Adrenal gland (tissue), 12 donors: ENCODE results near the gene EXT2. TPM values are rescaled to one million over a fixed set of nuclear protein-coding genes. Genes with fewer than 3 reads are reported as not detected.

ENCODE experiments used
- DNase-seq, 7 donors: peaks; one replicate each; pipeline ENCODE4 v3.0.0-alpha.2; 2019 to 2020
- H3K27ac ChIP-seq, 5 donors: fragments of 200-600 bp; sonication (generic) in 4 of 5; 1 replicate in 3 of 5; 2 replicates in 2 of 5; pipeline versions ENCODE4 v1.5.1 to v1.8.0; 2016 to 2020; ENCODE audit warnings: mild to moderate bottlenecking in 1 of 5
- H3K27me3 ChIP-seq: fragments of 200-600 bp; 2 replicates; pipeline ENCODE4 v1.8.0; 2021
- H3K36me3 ChIP-seq, 2 donors: fragments of 200-600 bp; replicated peaks in 1 of 2; 1 replicate in 1 of 2; 2 replicates in 1 of 2; pipeline versions ENCODE4 v1.5.1 to v1.8.0; 2018 to 2022
- H3K4me1 ChIP-seq, 2 donors: fragments of 200-600 bp; replicated peaks in 1 of 2; 1 replicate in 1 of 2; 2 replicates in 1 of 2; pipeline versions ENCODE4 v1.5.1 to v1.8.0; 2018 to 2021
- H3K4me3 ChIP-seq, 4 donors: fragments of 200-600 bp; sonication (generic) in 3 of 4; one replicate each; pipeline ENCODE4 v1.5.1; 2016 to 2018
- H3K9me3 ChIP-seq, 3 donors: fragments of 200-600 bp; sonication (generic) in 1 of 3; replicated peaks in 1 of 3; 1 replicate in 2 of 3; 2 replicates in 1 of 3; pipeline versions ENCODE4 v1.5.1 to v1.8.0; 2016 to 2021
- POLR2A ChIP-seq, 2 donors: fragments of 450-650 bp; IDR thresholded peaks; one replicate each; pipeline ENCODE4 v1.6.1; 2017; ENCODE audit warnings: antibody characterized with exemption in 2 of 2, mild to moderate bottlenecking in 2 of 2, moderate library complexity in 1 of 2
- WGBS, 4 donors: extraction: QIAGEN DNeasy Blood & Tissue Kit in 2 of 4; methylation state at CpG; one replicate each; pipeline versions ENCODE4 v1.1.5 to v1.1.7; 2013 to 2017; 5-methylcytosine and 5-hydroxymethylcytosine counted together
- intact Hi-C, 2 donors: fragments of 100-400 bp; cut with DNase I; formaldehyde crosslinking; loops; one replicate each; pipeline versions ENCODE4 v1.14.1 to v1.15.0; 2022 to 2023
- polyA plus RNA-seq, 3 donors: library from polyadenylated mRNA; stranded (reverse); fragments of 200-250 nt in 2 of 3; fragments of 350-450 nt in 1 of 3; fragmentation: Illumina TruSeq in 1 of 3; extraction: RNeasy Lipid Tissue Mini Kit (QIAGEN cat#74804) in 1 of 3; gene quantifications; one replicate each; pipeline ENCODE4 v1.2.3, GENCODE V29; 2013 to 2014
- total RNA-seq, 9 donors: library from RNA; depleted of rRNA in 4 of 9; stranded (reverse); fragments of >200 nt in 4 of 9; fragments of 120-200 nt in 1 of 9; fragmentation: NEBNext Ultra II Directional in 1 of 9; extraction: Animal tissue kit (Norgen Biotek cat#: 25700) in 1 of 9; gene quantifications; one replicate each; pipeline versions ENCODE4 v1.1.0 to v1.2.4, GENCODE V29; 2013 to 2023
- TF ChIP-seq, protein P1 (sequence below), 6 experiments: fragments of 450-650 bp in 4 of 6; fragments of 200-600 bp in 2 of 6; sonication (generic) in 1 of 6; IDR thresholded peaks; 1 replicate in 5 of 6; 2 replicates in 1 of 6; pipeline versions ENCODE4 v1.5.1 to v1.8.0; 2016 to 2021; ENCODE audit warnings: antibody characterized with exemption in 6 of 6, mild to moderate bottlenecking in 2 of 6, moderate library complexity in 1 of 6
- donor health status: healthy with polysubstance abuse.
- donor health status: Bipolar disorder and iron deficiency.
- donor health status: DM: yes; HTN: yes; CAD: no.
- donor health status: DM: no; HTN: no; CAD: no.
- donor health status: DM: no; HTN: no; CAD: no.
- donor health status: DM: yes; HTN: yes; CAD: no.

Gene EXT2
- total and polyA plus RNA-seq, 12 donors: 28.7 to 89.3 (median 46.3) TPM

DNA sequence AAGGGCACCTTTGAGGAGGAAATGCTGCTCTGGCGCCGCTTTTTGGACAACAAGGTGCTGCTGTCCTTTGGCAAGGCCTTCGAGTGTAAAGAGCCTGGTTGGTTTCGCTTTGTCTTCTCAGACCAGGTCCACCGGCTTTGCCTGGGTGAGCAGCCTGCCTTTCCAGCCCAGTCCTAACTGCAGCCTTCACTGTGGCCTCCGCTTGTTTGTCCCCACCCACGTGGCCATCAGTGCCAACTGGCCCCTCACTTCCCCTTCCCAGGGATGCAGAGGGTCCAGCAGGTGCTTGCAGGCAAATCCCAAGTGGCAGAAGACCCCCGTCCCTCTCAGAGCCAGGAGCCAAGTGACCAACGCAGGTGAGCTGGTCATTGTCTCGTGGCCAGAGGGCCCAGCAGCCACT lies 12.0 kb upstream of the EXT2 start:
- H3K4me3 ChIP-seq: no peak overlapping the region
- TF ChIP-seq, protein P1, sequence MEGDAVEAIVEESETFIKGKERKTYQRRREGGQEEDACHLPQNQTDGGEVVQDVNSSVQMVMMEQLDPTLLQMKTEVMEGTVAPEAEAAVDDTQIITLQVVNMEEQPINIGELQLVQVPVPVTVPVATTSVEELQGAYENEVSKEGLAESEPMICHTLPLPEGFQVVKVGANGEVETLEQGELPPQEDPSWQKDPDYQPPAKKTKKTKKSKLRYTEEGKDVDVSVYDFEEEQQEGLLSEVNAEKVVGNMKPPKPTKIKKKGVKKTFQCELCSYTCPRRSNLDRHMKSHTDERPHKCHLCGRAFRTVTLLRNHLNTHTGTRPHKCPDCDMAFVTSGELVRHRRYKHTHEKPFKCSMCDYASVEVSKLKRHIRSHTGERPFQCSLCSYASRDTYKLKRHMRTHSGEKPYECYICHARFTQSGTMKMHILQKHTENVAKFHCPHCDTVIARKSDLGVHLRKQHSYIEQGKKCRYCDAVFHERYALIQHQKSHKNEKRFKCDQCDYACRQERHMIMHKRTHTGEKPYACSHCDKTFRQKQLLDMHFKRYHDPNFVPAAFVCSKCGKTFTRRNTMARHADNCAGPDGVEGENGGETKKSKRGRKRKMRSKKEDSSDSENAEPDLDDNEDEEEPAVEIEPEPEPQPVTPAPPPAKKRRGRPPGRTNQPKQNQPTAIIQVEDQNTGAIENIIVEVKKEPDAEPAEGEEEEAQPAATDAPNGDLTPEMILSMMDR (IDR thresholded peaks at IDR 0.05): no peak
- no peak for TF ChIP-seq POLR2A (IDR thresholded peaks at IDR 0.05)
- no peaks in the 10 kb centered on the region for H3K9me3 ChIP-seq
- intact Hi-C loops: no loop called here
- peaks cover 0 to 20% of the 10 kb centered on the region in 2 donors for H3K36me3 ChIP-seq
- no peak for DNase-seq
- no peaks in the 10 kb centered on the region for H3K27me3 ChIP-seq
- no peak overlapping the region for H3K27ac ChIP-seq
- no peaks in the 10 kb centered on the region for H3K4me1 ChIP-seq
- WGBS, 4 donors: 88 to 99% (median 94%) methylated on average over 9 to 10 of the region's 10 CpGs

DNA sequence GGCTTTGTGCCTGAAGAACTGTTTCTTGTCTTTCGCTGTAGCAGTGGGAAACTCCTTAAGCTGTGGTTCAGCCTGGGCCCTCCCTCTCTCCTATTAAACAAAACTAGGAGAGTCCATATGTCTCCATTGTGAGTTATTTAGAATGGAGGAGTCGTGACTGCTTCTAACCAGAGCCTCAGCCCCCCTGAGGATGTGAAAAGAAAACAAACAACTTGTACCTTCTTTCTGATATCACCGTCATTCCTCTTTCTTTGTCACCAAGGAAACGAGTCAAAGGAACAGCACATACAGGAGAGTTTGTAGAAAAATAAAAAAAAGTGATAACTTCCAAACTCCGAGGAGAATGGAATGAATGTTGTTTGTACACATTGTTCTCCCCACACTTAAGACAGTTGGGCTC lies 11.6 kb upstream of the EXT2 start:
- WGBS, 4 donors: 85 to 93% (median 88%) methylated on average over 5 of the region's 5 CpGs
- Histone ChIP-seq H3K27ac (no peak overlapping the region), H3K4me3 (no peak overlapping the region), H3K36me3 (peaks cover 0 to 17% of the 10 kb centered on the region in 2 donors), H3K9me3 (no peaks in the 10 kb centered on the region), H3K27me3 (no peaks in the 10 kb centered on the region), H3K4me1 (no peaks in the 10 kb centered on the region)
- TF ChIP-seq, protein P1 (IDR thresholded peaks at IDR 0.05): no peak
- no peak for TF ChIP-seq POLR2A (IDR thresholded peaks at IDR 0.05)
- DNase-seq: no peak
- intact Hi-C loops: no loop called here

DNA sequence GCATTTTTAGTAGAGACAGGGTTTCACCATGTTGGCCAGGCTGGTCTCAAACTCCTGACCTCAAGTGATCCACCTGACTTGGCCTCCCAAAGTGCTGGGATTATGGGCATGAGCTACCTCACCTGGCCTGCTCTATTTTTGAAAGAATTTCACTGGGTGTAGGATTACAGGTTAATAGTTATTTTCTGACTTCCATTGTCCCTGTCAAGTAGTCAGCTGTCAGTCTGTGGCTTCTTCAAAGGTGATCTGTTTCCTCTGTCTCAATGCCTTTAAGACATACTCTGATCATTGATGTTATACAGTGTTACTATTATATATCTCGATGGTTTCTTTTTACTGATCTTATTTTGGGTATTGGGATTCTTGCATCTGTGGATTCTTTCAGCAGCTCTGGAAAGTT lies 10.1 kb upstream of the EXT2 start:
- no peaks in the 10 kb centered on the region for H3K9me3 ChIP-seq
- no peak overlapping the region for H3K4me3 ChIP-seq
- no peak overlapping the region for H3K27ac ChIP-seq
- 95 to 100% (median 100%) methylated on average over 1 of the region's 1 CpG for WGBS, 4 donors
- H3K27me3 ChIP-seq: no peaks in the 10 kb centered on the region
- intact Hi-C loops: no loop called here
- no peak for DNase-seq
- peaks cover 0 to 17% of the 10 kb centered on the region in 2 donors for H3K36me3 ChIP-seq
- TF ChIP-seq POLR2A (IDR thresholded peaks at IDR 0.05): no peak
- TF ChIP-seq, protein P1 (IDR thresholded peaks at IDR 0.05): no peak
- no peaks in the 10 kb centered on the region for H3K4me1 ChIP-seq

DNA sequence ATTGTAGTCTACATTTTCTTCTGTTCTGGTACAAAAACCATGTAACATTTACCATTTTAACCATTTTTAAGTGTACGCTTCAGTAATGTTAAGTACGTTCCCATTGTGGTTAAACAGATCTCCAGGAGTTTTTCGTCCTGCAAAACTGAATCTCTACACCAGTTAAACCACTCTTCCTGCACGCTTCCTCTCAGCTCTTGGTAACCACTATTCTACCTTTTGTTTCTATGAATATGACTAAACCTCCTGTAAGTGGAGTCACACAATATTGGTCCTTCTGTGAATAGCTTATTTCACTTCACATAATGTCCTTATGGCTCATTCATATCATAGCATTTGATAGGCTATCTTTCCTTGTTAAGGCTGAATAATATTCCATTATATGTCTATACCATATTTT lies 7.1 kb upstream of the EXT2 start:
- Histone ChIP-seq H3K9me3 (no peaks in the 10 kb centered on the region), H3K27ac (no peak overlapping the region), H3K36me3 (peaks cover 0 to 9% of the 10 kb centered on the region in 2 donors), H3K4me1 (no peaks in the 10 kb centered on the region), H3K27me3 (no peaks in the 10 kb centered on the region), H3K4me3 (no peak overlapping the region)
- no peak for DNase-seq
- intact Hi-C loops: no loop called here
- TF ChIP-seq, protein P1 (IDR thresholded peaks at IDR 0.05): no peak
- WGBS, 4 donors: 85 to 98% (median 87%) methylated on average over 4 of the region's 4 CpGs
